HG03460 (cell line): Measurements from ENCODE around the gene MSL3B.

Experiments used
- ATAC-seq: cut with Tn5 transposase; IDR thresholded peaks from one replicate; pipeline ENCODE4 v1.9.1; 2021; ENCODE audit not compliant: unreplicated experiment

MSL3B gene

GRCh38 chr2:233835230-233836186, 32.7 kb downstream of the MSL3B start:
- no peak for ATAC-seq

- ATAC-seq: no peak
Observed at GRCh38 chr2:233833345-233833744, 34.8 kb downstream of the MSL3B start.

- ATAC-seq: no peak
Observed at GRCh38 chr2:233832869-233833311, 35.3 kb downstream of the MSL3B start.

GRCh38 chr2:233832414-233832813, 35.8 kb downstream of the MSL3B start:
- ATAC-seq: no peak

GRCh38 chr2:233831861-233832260, 36.3 kb downstream of the MSL3B start:
- no peak for ATAC-seq

GRCh38 chr2:233831011-233831721, 37.0 kb downstream of the MSL3B start:
- ATAC-seq: no peak

- ATAC-seq: no peak
Observed at GRCh38 chr2:233830111-233830802, 37.9 kb downstream of the MSL3B start.

GRCh38 chr2:233829193-233830110, 38.7 kb downstream of the MSL3B start:
- no peak for ATAC-seq

- ATAC-seq: no peak
Observed at GRCh38 chr2:233828546-233829192, 39.5 kb downstream of the MSL3B start.

GRCh38 chr2:233824373-233824772, 43.8 kb downstream of the MSL3B start:
- no peak for ATAC-seq

- ATAC-seq: no peak
Observed at GRCh38 chr2:233823731-233824121, 44.5 kb downstream of the MSL3B start.

- ATAC-seq: no peak
Observed at GRCh38 chr2:233822781-233823730, 45.1 kb downstream of the MSL3B start.

- ATAC-seq: no peak
Observed at GRCh38 chr2:233822101-233822771, 46.0 kb downstream of the MSL3B start.

GRCh38 chr2:233821709-233822100, 46.5 kb downstream of the MSL3B start:
- no peak for ATAC-seq

- ATAC-seq: no peak
Observed at GRCh38 chr2:233821196-233821595, 47.0 kb downstream of the MSL3B start.

GRCh38 chr2:233820774-233821105, 47.4 kb downstream of the MSL3B start:
- no peak for ATAC-seq

GRCh38 chr2:233819884-233820773, 48.1 kb downstream of the MSL3B start:
- no peak for ATAC-seq
